ENCODE measurements around the gene MYO15A.

DNA sequence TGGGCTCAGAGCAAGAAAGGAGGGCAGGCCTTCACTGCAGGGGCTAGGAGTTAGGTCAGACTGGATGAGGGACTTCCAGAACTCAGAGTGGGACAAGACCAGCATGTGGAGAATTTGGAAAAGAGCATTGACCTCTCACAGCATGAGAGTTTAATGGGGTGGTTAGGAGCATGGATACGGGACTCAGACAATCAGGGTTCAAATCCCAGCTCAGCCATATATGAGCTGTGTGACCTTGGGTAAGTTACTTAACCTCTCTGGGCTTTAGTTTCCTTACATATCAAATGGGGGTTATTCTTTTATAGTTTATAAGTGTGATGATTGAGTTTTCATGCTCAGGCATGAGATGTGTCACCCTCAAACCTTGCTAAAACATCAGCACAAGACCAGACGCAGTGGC lies 37.7 kb downstream of the MYO15A start:
- TF ChIP-seq, protein P1, sequence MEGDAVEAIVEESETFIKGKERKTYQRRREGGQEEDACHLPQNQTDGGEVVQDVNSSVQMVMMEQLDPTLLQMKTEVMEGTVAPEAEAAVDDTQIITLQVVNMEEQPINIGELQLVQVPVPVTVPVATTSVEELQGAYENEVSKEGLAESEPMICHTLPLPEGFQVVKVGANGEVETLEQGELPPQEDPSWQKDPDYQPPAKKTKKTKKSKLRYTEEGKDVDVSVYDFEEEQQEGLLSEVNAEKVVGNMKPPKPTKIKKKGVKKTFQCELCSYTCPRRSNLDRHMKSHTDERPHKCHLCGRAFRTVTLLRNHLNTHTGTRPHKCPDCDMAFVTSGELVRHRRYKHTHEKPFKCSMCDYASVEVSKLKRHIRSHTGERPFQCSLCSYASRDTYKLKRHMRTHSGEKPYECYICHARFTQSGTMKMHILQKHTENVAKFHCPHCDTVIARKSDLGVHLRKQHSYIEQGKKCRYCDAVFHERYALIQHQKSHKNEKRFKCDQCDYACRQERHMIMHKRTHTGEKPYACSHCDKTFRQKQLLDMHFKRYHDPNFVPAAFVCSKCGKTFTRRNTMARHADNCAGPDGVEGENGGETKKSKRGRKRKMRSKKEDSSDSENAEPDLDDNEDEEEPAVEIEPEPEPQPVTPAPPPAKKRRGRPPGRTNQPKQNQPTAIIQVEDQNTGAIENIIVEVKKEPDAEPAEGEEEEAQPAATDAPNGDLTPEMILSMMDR (IDR thresholded peaks at IDR 0.05) = no peak
- no peak for TF ChIP-seq POLR2A (IDR thresholded peaks at IDR 0.05)
